HG02610 (cell line): ENCODE measurements around the gene ZFAND6.

Experiments used
- ATAC-seq: cut with Tn5 transposase; IDR thresholded peaks from one replicate; pipeline ENCODE4 v1.9.1; 2021; ENCODE audit warnings: mild to moderate bottlenecking, moderate library complexity; ENCODE audit not compliant: unreplicated experiment

Gene ZFAND6

GRCh38 chr15:80186597-80186996, 127.1 kb downstream of the ZFAND6 start:
- ATAC-seq = no peak
